Neuronal stem cell (in vitro differentiated cells): ENCODE data around the gene G2E3.
"Not testable (repeated sequence)": the region's sequence is repeated elsewhere in the genome, so short reads cannot be mapped to it uniquely, and the experiment has no call there.

Source experiments
- DNase-seq: peaks from one replicate; pipeline ENCODE4 v3.0.0-alpha.2; 2013; ENCODE audit warnings: low spot score
- H2AFZ ChIP-seq: one replicate; pipeline ENCODE4 v1.6.1; 2013; ENCODE audit warnings: mild to moderate bottlenecking, low read length, inconsistent platforms
- H2AK5ac ChIP-seq: 2 replicates; pipeline ENCODE4 v1.6.1; 2013; ENCODE audit warnings: low read depth, mild to moderate bottlenecking, inconsistent platforms, low read length, moderate library complexity, mixed read lengths
- H2BK120ac ChIP-seq: 2 replicates; pipeline ENCODE4 v1.6.1; 2013; ENCODE audit warnings: low read depth, mild to moderate bottlenecking, inconsistent platforms, low read length, moderate library complexity, mixed read lengths
- H2BK12ac ChIP-seq: one replicate; pipeline ENCODE4 v1.6.1; 2013; ENCODE audit warnings: low read length, inconsistent platforms
- H2BK15ac ChIP-seq: 2 replicates; pipeline ENCODE4 v1.6.1; 2013; ENCODE audit warnings: mild to moderate bottlenecking, low read length, inconsistent platforms, mixed read lengths
- H2BK5ac ChIP-seq: one replicate; pipeline ENCODE4 v1.6.1; 2013; ENCODE audit warnings: inconsistent platforms, mild to moderate bottlenecking, low read length, moderate library complexity
- H3K14ac ChIP-seq: one replicate; pipeline ENCODE4 v1.6.1; 2013; ENCODE audit warnings: low read length, inconsistent platforms
- H3K18ac ChIP-seq: 2 replicates; pipeline ENCODE4 v1.6.1; 2013; ENCODE audit warnings: low read length, inconsistent platforms
- H3K23ac ChIP-seq: 2 replicates; pipeline ENCODE4 v1.6.1; 2013; ENCODE audit warnings: low read depth, mild to moderate bottlenecking, mixed read lengths, low read length, inconsistent platforms; ENCODE audit not compliant: poor library complexity
- H3K27ac ChIP-seq: replicated peaks from 3 replicates; pipeline ENCODE4 v1.5.1; 2013; ENCODE audit warnings: low read length, inconsistent platforms
- H3K27me3 ChIP-seq, 3 experiments: 2 replicates each; pipeline ENCODE4 v1.6.1; 2013; ENCODE audit warnings: low read length in 3 of 3, mild to moderate bottlenecking in 2 of 3, inconsistent platforms in 1 of 3, low read depth in 1 of 3, mixed read lengths in 1 of 3, moderate library complexity in 1 of 3; ENCODE audit not compliant: control insufficient read depth in 3 of 3, insufficient read depth in 3 of 3
- H3K36me3 ChIP-seq, 2 donors: replicated peaks in 1 of 2; 2 replicates each; pipeline ENCODE4 v1.6.1; 2013; ENCODE audit warnings: low read length in 2 of 2; ENCODE audit not compliant: control insufficient read depth in 2 of 2, insufficient read depth in 2 of 2
- H3K4ac ChIP-seq: 2 replicates; pipeline ENCODE4 v1.6.1; 2013; ENCODE audit warnings: inconsistent platforms, mild to moderate bottlenecking, low read length, moderate library complexity
- H3K4me1 ChIP-seq, 2 donors: 1 replicate in 1 of 2; 2 replicates in 1 of 2; pipeline ENCODE4 v1.6.1; 2013; ENCODE audit warnings: low read length in 2 of 2, low read depth in 1 of 2; ENCODE audit not compliant: control insufficient read depth in 2 of 2, insufficient read depth in 1 of 2
- H3K4me2 ChIP-seq: one replicate; pipeline ENCODE4 v1.6.1; 2013; ENCODE audit warnings: mild to moderate bottlenecking, low read length, inconsistent platforms; ENCODE audit not compliant: insufficient read depth, poor library complexity, severe bottlenecking
- H3K4me3 ChIP-seq, 2 donors: 2 replicates each; pipeline ENCODE4 v1.5.1; 2013; ENCODE audit warnings: low read length in 2 of 2, mild to moderate bottlenecking in 2 of 2, inconsistent platforms in 1 of 2, moderate library complexity in 1 of 2
- H3K79me1 ChIP-seq: one replicate; pipeline ENCODE4 v1.6.1; 2013; ENCODE audit warnings: low read depth, mild to moderate bottlenecking, inconsistent platforms, low read length, moderate library complexity
- H3K9ac ChIP-seq: one replicate; pipeline ENCODE4 v1.6.1; 2013; ENCODE audit warnings: mild to moderate bottlenecking, low read depth, low read length, inconsistent platforms; ENCODE audit not compliant: poor library complexity
- H3K9me3 ChIP-seq, 2 donors: replicated peaks in 1 of 2; 2 replicates each; pipeline versions ENCODE3 to v1.6.1; 2013; ENCODE audit warnings: low read length in 2 of 2, mild to moderate bottlenecking in 2 of 2, inconsistent platforms in 1 of 2, low read depth in 1 of 2, mixed read lengths in 1 of 2, moderate library complexity in 1 of 2; ENCODE audit not compliant: control insufficient read depth in 2 of 2, insufficient read depth in 1 of 2
- H4K8ac ChIP-seq: one replicate; pipeline ENCODE4 v1.6.1; 2013; ENCODE audit warnings: low read depth, mild to moderate bottlenecking, inconsistent platforms, low read length, moderate library complexity
- H4K91ac ChIP-seq: one replicate; pipeline ENCODE4 v1.6.1; 2013; ENCODE audit warnings: low read length, low read depth, mild to moderate bottlenecking, inconsistent platforms; ENCODE audit not compliant: poor library complexity
- WGBS, 2 donors: extraction: QIAGEN DNeasy Blood & Tissue Kit; methylation state at CpG; one replicate each; pipeline ENCODE4 v1.1.7; 2013; ENCODE audit warnings: missing lambda C conversion rate in 2 of 2, mixed read lengths in 1 of 2; ENCODE audit not compliant: insufficient read length in 2 of 2, insufficient replicate concordance in 1 of 2; ENCODE audit errors: extremely low coverage in 2 of 2; 5-methylcytosine and 5-hydroxymethylcytosine counted together

Gene G2E3

DNA sequence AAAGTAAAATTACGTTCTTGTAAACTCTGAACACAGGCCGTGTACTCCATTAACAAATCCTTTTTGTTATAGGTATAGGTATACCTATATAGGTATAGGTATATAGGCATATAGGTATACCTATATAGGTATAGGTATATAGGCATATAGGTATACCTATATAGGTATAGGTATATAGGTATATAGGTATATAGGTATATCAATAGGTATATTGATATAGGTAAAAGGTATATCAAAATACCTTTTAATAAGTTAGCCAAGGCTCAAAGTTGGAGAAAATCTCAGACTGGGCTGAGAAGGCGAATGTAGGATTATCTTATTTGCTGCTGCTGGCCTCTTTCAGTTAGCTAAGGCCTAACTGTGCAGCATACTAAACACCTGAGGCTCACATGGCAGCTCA, 66.6 kb downstream of the G2E3 start:
- no peak overlapping the region for H2BK12ac ChIP-seq
- no peak overlapping the region for H2BK5ac ChIP-seq
- no peak overlapping the region for H4K91ac ChIP-seq
- H3K36me3 ChIP-seq, result peaks cover 0 to 38% of the 10 kb centered on the region in 2 donors
- H3K4me3 ChIP-seq, result no peak overlapping the region
- H2AK5ac ChIP-seq, result no peak overlapping the region
- no peaks in the 10 kb centered on the region for H3K79me1 ChIP-seq
- H2BK120ac ChIP-seq, result no peak overlapping the region
- no peak overlapping the region for H4K8ac ChIP-seq
- no CpG with 5 or more reads among the region's 3 CpGs for WGBS, 2 donors
- no peak for DNase-seq
- H2AFZ ChIP-seq, result no peak overlapping the region
- H3K14ac ChIP-seq, result no peak overlapping the region
- H3K9me3 ChIP-seq, result no peaks in the 10 kb centered on the region
- no peak overlapping the region for H3K9ac ChIP-seq
- H3K4me2 ChIP-seq, result no peak overlapping the region
- no peak overlapping the region for H2BK15ac ChIP-seq
- H3K4ac ChIP-seq, result no peak overlapping the region
- no peaks in the 10 kb centered on the region for H3K4me1 ChIP-seq
- H3K18ac ChIP-seq, result no peak overlapping the region
- no peak overlapping the region for H3K23ac ChIP-seq
- no peak overlapping the region for H3K27ac ChIP-seq
- no peaks in the 10 kb centered on the region for H3K27me3 ChIP-seq

- H3K18ac ChIP-seq, H3K14ac ChIP-seq: not testable (repeated sequence)
These were observed 70.5 kb downstream of the G2E3 start for GRCh38 chr14:30629432-30629831.

DNA sequence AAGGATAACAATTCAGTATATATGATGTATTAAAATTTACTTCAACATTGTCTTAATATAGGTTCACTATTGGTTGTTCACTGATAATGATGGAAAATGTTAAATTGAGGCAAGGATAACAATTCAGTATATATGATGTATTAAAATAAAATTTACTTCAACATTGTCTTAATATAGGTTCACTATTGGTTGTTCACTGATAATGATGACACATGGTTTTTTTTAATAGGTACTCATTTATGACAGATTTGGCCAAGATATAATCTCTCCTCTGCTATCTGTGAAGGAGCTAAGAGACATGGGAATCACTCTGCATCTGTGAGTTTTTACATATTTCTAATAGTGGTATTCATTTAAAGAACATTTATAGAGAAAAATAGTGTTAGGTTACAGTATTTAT, 71.3 kb downstream of the G2E3 start:
- Histone ChIP-seq H3K9me3 (no peaks in the 10 kb centered on the region), H3K36me3 (peaks cover 3 to 76% of the 10 kb centered on the region in 2 donors), H3K4me2 (no peak overlapping the region)

More at GRCh38 chr14:30629432-30629831, 70.5 kb downstream of the G2E3 start:
- no CpG with 5 or more reads among the region's 8 CpGs for WGBS, 2 donors
- H4K91ac ChIP-seq, H3K27ac ChIP-seq, H3K27me3 ChIP-seq, H3K9me3 ChIP-seq, H2BK120ac ChIP-seq, H2BK12ac ChIP-seq, H4K8ac ChIP-seq, DNase-seq, H2AK5ac ChIP-seq, H2BK5ac ChIP-seq, H3K9ac ChIP-seq, H3K4me3 ChIP-seq, H3K4me1 ChIP-seq, H3K79me1 ChIP-seq, H3K4ac ChIP-seq, H3K4me2 ChIP-seq, H2AFZ ChIP-seq, H3K23ac ChIP-seq, H2BK15ac ChIP-seq: not testable (repeated sequence)
- peaks cover 3 to 74% of the 10 kb centered on the region in 2 donors for H3K36me3 ChIP-seq

DNA sequence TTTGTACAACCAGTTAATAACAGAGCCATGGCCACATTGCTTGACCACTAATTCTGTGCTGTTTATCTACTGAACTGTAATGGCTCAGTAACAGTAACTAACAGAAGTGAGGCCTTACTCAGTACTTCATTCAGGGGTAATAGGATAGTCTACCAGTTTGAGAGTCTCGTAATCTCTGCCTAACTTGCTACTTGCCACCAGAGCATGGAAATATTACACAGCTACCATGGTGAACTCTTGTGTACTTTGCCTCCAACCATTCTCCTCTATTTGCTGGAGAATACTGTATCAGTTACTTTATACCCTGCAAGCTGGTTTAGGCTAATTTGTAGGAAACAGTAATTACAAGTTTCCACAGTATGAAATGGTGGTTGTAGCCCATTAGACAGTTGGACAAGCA, 73.8 kb downstream of the G2E3 start:
- Histone ChIP-seq H3K4ac (no peak overlapping the region), H2AFZ (no peak overlapping the region), H3K18ac (no peak overlapping the region), H3K27me3 (no peaks in the 10 kb centered on the region), H2BK12ac (no peak overlapping the region), H3K79me1 (no peaks in the 10 kb centered on the region), H3K14ac (no peak overlapping the region), H3K27ac (no peak overlapping the region), H2BK120ac (no peak overlapping the region), H3K4me2 (no peak overlapping the region), H3K36me3 (peaks cover 3 to 82% of the 10 kb centered on the region in 2 donors), H2BK15ac (no peak overlapping the region), H4K91ac (no peak overlapping the region), H3K4me3 (no peak overlapping the region), H3K9ac (no peak overlapping the region), H3K4me1 (no peaks in the 10 kb centered on the region), H3K9me3 (no peaks in the 10 kb centered on the region), H2BK5ac (no peak overlapping the region), H2AK5ac (no peak overlapping the region), H4K8ac (no peak overlapping the region), H3K23ac (no peak overlapping the region)
- no peak for DNase-seq
- WGBS, 2 donors, result no CpG with 5 or more reads among the region's 1 CpG

More for the DNA sequence above, 71.3 kb downstream of the G2E3 start:
- Histone ChIP-seq H4K8ac (no peak overlapping the region), H2BK120ac (no peak overlapping the region), H3K27me3 (no peaks in the 10 kb centered on the region), H2BK5ac (no peak overlapping the region), H2BK12ac (no peak overlapping the region), H2AK5ac (no peak overlapping the region), H3K79me1 (no peaks in the 10 kb centered on the region), H3K23ac (no peak overlapping the region), H3K4ac (no peak overlapping the region), H3K9ac (no peak overlapping the region), H3K4me1 (no peaks in the 10 kb centered on the region), H4K91ac (no peak overlapping the region), H3K18ac (no peak overlapping the region), H2BK15ac (no peak overlapping the region), H2AFZ (no peak overlapping the region), H3K27ac (no peak overlapping the region), H3K14ac (no peak overlapping the region), H3K4me3 (no peak overlapping the region)
- no peak for DNase-seq
